Activated T-helper 17 cell treated with anti-CD3 and anti-CD28 coated beads, Interleukin-2, amount 50 U/mL, for 72 hours (primary cell): ENCODE results near the gene TNFRSF1A. TPM values are rescaled to one million over a fixed set of nuclear protein-coding genes. Genes with fewer than 3 reads are reported as not detected.
A peak's percentile ranks its signal among the peaks of the same experiment; 100 is the strongest.

Source experiments
- ATAC-seq: fragments of 150-1000 bp; cut with Tn5 transposase; replicated peaks from 2 replicates; pipeline ENCODE4 v1.10.0; 2021; ENCODE audit warnings: mild to moderate bottlenecking, moderate library complexity
- H3K27ac Mint-ChIP-seq: one replicate; pipeline ENCODE4 v1.8.0; 2022; ENCODE audit warnings: mixed read lengths
- H3K27me3 Mint-ChIP-seq: one replicate; pipeline ENCODE4 v1.8.0; 2022; ENCODE audit warnings: mixed read lengths
- H3K36me3 Mint-ChIP-seq: one replicate; pipeline ENCODE4 v1.8.0; 2022; ENCODE audit warnings: low read depth, mild to moderate bottlenecking, mixed read lengths
- H3K4me1 Mint-ChIP-seq: one replicate; pipeline ENCODE4 v1.8.0; 2022; ENCODE audit warnings: mixed read lengths
- H3K4me3 Mint-ChIP-seq: one replicate; pipeline ENCODE4 v1.8.0; 2022; ENCODE audit warnings: mild to moderate bottlenecking, mixed read lengths
- H3K9me3 Mint-ChIP-seq: one replicate; pipeline ENCODE4 v1.8.0; 2022; ENCODE audit warnings: mixed read lengths
- total RNA-seq, 2 donors: library from RNA; stranded (reverse); gene quantifications; one replicate each; pipeline ENCODE4 v1.2.3, GENCODE V29; 2022

The TNFRSF1A gene
- total RNA-seq, 2 donors from 2014 or later = 42.1 to 74.1 TPM

GRCh38 chr12:6284273-6284672 is 57.6 kb downstream of the TNFRSF1A start:
- Mint-ChIP-seq H3K27me3 (peaks cover 20% of the 10 kb centered on the region), H3K4me3 (no peak overlapping the region), H3K4me1 (no peaks in the 10 kb centered on the region), H3K9me3 (no peaks in the 10 kb centered on the region), H3K27ac (no peak overlapping the region), H3K36me3 (no peaks in the 10 kb centered on the region)
- no peak for ATAC-seq

GRCh38 chr12:6282453-6282840 is 59.4 kb downstream of the TNFRSF1A start:
- Mint-ChIP-seq H3K36me3 (no peaks in the 10 kb centered on the region), H3K27ac (no peak overlapping the region), H3K27me3 (peaks cover 20% of the 10 kb centered on the region), H3K9me3 (no peaks in the 10 kb centered on the region), H3K4me1 (peaks cover 4% of the 10 kb centered on the region), H3K4me3 (no peak overlapping the region)
- ATAC-seq = no peak

GRCh38 chr12:6281081-6281809 is 60.6 kb downstream of the TNFRSF1A start:
- Mint-ChIP-seq H3K27me3 (peaks cover 20% of the 10 kb centered on the region), H3K4me3 (no peak overlapping the region), H3K9me3 (no peaks in the 10 kb centered on the region), H3K27ac (no peak overlapping the region), H3K4me1 (peaks cover 4% of the 10 kb centered on the region), H3K36me3 (no peaks in the 10 kb centered on the region)
- ATAC-seq = no peak

GRCh38 chr12:6280672-6281071 is 61.2 kb downstream of the TNFRSF1A start:
- ATAC-seq = no peak
- Mint-ChIP-seq H3K27ac (no peak overlapping the region), H3K9me3 (no peaks in the 10 kb centered on the region), H3K27me3 (peaks cover 23% of the 10 kb centered on the region), H3K36me3 (no peaks in the 10 kb centered on the region), H3K4me1 (peaks cover 4% of the 10 kb centered on the region), H3K4me3 (no peak overlapping the region)

- H3K36me3 Mint-ChIP-seq = no peaks in the 10 kb centered on the region
- peaks cover 27% of the 10 kb centered on the region for H3K27me3 Mint-ChIP-seq
- peaks cover 4% of the 10 kb centered on the region for H3K4me1 Mint-ChIP-seq
- no peak overlapping the region for H3K27ac Mint-ChIP-seq
- H3K9me3 Mint-ChIP-seq = no peaks in the 10 kb centered on the region
- no peak for ATAC-seq
- no peak overlapping the region for H3K4me3 Mint-ChIP-seq
Measured at GRCh38 chr12:6280053-6280469, 61.8 kb downstream of the TNFRSF1A start.

GRCh38 chr12:6279631-6280030 is 62.2 kb downstream of the TNFRSF1A start:
- H3K4me3 Mint-ChIP-seq = peak overlapping the region; percentile 42
- no peaks in the 10 kb centered on the region for H3K36me3 Mint-ChIP-seq
- H3K9me3 Mint-ChIP-seq = no peaks in the 10 kb centered on the region
- ATAC-seq = no peak
- peaks cover 32% of the 10 kb centered on the region for H3K27me3 Mint-ChIP-seq
- H3K27ac Mint-ChIP-seq = no peak overlapping the region
- peaks cover 4% of the 10 kb centered on the region for H3K4me1 Mint-ChIP-seq

- H3K36me3 Mint-ChIP-seq = no peaks in the 10 kb centered on the region
- H3K27ac Mint-ChIP-seq = no peak overlapping the region
- H3K4me1 Mint-ChIP-seq = peaks cover 4% of the 10 kb centered on the region
- no peaks in the 10 kb centered on the region for H3K9me3 Mint-ChIP-seq
- peak overlapping the region; percentile 42 for H3K4me3 Mint-ChIP-seq
- peaks cover 32% of the 10 kb centered on the region for H3K27me3 Mint-ChIP-seq
- no peak for ATAC-seq
Measured at GRCh38 chr12:6279256-6279628, 62.6 kb downstream of the TNFRSF1A start.

Other genes with a start within 250 kb of the TNFRSF1A start
- under 1 TPM; 0.04 to 0.08 TPM for gene VWF, start 217.4 kb downstream of the TNFRSF1A start, total RNA-seq
- gene CD9, start 141.7 kb downstream of the TNFRSF1A start, total RNA-seq = 1 to 10 TPM in 1 of 2 donors, under 1 TPM in 1; 0.76 to 1.6 TPM
- not detected for gene PLEKHG6, start 31.4 kb downstream of the TNFRSF1A start, total RNA-seq
- gene SCNN1A, start 33.5 kb upstream of the TNFRSF1A start, total RNA-seq = 1 to 10 TPM in 1 of 2 donors, not detected in 1; 1.6 TPM
- gene LTBR, start 42.1 kb upstream of the TNFRSF1A start, total RNA-seq = under 1 TPM; 0.56 to 0.61 TPM
- gene CD27, start 102.9 kb upstream of the TNFRSF1A start, total RNA-seq = 10 to 100 TPM; 21.1 to 42.1 TPM
- 10 to 100 TPM; 24.1 to 28.2 TPM for gene TAPBPL, start 110.0 kb upstream of the TNFRSF1A start, total RNA-seq
- gene VAMP1, start 128.6 kb upstream of the TNFRSF1A start, total RNA-seq = 10 to 100 TPM; 19.9 to 81.8 TPM
- gene MRPL51, start 151.2 kb upstream of the TNFRSF1A start, total RNA-seq = 100 to 1,000 TPM; 262 to 317 TPM
- gene NCAPD2, start 152.0 kb upstream of the TNFRSF1A start, total RNA-seq = 100 to 1,000 TPM; 167 to 176 TPM
- 1,000 to 10,000 TPM; 7,000 to 9,788 TPM for gene GAPDH, start 192.4 kb upstream of the TNFRSF1A start, total RNA-seq
- 10 to 100 TPM in 1 of 2 donors, 1 to 10 TPM in 1; 8.0 to 13.0 TPM for gene IFFO1, start 214.0 kb upstream of the TNFRSF1A start, total RNA-seq
- 100 to 1,000 TPM in 1 of 2 donors, 10 to 100 TPM in 1; 61.6 to 133 TPM for gene NOP2, start 226.2 kb upstream of the TNFRSF1A start, total RNA-seq